ENCODE data around the gene PKDCC.

DNA sequence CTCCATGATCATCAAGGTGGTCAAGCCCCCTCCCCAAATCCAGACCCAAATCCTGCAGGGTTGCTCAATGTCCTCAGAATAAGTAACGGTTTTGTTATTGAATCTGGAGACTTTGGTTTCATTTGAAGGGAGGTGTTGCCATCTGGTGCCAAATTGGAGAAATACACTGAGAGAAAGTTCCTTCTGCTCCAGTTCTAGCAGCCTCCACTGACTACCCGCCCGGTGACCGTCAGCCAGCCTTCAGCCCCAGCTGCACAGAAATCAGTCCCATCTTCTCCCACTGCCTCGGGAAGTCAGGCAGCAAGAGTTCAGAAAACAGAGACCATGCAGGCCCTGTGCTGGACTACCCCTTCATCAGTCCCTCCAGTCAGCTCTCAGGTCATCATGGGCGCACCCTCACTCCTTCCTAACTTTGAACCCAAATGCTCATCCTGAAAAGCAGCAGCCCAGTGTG, 38.7 kb downstream of the PKDCC start:
- peak; percentile 66 to 73 (median 67) for TF ChIP-seq CTCF (optimal IDR thresholded peaks at IDR 0.05 in 1 of 3, IDR thresholded peaks at IDR 0.05 in 1 of 3, conservative IDR thresholded peaks at IDR 0.05 in 1 of 3; ENCODE audit: extremely low read depth in 1 of 3, insufficient read depth in 2 of 3, low read length in 3 of 3)
- no peak for TF ChIP-seq EZH2 (IDR thresholded peaks at IDR 0.05; ENCODE audit: low read length)

All from keratinocyte (primary cell).